Measurements from ENCODE around the gene ARID3C.

ARID3C gene

DNA sequence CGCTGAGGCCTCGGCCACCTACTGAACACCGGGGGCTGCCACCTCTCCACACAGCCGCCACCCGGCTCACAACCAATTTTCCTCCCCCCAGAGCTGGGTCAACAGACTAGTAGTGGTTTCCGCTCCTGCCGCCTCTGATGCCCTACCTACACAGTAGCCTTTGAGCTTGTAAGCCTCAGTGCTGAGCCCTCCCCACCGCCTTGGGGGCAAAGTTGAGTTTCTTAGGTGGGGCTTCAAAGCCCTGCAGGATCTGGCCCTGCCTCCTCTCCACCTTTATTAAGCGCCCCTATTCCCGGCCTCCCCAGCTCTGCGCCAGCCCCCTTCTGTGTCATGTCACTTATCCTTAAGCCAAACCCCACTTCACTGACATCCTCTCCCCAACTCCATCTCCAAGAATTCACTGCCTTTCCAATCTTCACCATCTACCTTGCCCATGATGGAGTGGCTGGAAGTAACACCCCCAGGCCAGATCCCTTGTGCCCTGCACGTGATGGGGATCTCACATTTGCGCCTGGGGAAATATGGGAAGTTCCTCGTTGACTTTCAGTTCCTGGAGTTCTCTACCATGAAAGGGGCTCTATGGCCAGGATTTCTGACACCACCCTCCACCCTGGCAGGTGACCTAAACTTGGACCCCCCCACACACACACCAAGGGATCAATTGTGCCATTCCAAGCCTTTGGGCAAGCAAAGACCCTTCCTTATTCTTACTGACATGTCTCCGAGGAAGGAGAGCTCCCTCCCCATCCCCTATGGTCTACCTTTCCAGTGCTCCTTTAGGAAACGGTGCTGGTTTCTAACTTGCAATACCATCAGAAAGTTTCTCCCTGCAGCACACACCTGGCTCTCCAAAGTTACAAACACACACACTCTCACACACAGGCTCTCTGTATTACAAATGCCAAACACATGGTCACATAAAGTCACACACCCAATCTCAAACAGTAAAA lies 36.7 kb downstream of the ARID3C start:
- DNase-seq, result no peak

DNA sequence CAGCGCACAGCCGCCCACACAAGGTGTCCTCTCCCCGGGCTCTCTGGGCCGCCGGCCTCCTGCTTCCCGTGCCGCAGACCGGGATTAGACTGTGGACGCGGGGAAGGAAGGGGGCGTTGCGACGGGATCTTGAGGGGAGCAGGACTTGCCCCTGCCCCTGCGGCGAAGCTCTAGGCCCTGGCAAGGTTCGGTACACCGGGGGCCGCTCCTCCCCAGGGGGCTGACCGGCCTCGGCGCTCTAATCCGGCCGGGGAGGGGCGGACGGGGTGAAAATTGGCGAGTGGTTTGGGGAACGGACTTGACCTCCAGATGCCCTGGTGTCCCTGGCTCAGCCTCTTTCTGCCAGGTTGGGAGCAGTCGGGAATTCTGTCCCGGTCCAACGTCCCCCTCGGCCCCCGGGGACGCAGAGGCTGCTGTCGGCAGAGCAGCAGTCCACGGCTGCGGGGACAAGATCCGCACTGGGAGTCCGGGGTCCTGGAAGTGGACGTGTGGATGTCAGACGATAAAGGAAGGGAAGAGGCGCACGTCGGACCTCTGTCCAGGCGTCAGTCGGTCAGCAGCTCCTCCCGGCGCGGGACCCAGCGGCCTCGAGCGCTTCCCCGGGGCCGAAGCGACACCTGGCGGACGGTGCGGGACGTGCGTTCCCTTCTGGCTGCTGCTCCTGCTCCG lies 37.5 kb downstream of the ARID3C start:
- DNase-seq, result peak; percentile 81

DNA sequence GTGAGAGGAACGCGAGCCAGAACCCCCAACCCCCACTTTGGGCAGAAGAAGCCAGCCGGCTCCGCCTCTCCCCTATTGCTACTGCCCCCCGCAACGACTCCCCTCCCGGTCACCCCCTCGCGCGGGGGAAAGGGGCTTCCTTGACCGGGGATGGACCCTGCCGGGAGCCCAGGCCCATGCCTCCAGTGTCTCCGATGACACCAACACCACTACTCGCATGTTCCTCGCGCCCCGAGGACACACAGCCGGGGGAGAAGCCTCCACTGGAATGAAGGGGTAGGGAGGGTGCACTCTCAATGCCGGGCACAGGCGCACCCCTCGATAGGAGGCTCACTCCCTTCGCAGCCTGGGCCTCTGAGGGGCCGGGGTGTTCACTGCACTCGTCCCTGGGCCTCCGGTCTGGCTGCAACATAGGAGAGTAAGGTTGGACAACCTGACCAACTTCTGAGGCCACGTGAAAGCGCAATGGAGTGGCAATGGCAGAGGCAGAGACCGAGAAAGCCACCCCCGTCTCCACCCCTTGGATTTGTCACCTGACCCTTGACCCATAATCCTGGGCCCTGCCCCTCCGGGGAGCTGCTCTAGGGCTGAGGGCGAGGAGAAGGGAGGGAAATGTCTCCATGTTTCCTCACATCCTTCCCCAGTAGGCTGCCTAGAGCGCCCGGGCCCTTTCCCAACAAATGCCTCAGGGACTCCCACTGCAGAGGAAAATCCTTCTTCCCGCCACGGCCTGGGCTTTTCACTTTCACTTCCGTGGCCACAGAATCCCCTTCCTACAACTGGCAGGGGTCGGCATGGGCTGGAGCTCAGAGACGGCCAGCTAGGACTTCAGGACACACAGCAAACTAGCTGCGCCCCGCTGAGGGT lies 38.3 kb downstream of the ARID3C start:
- DNase-seq, result no peak

DNA sequence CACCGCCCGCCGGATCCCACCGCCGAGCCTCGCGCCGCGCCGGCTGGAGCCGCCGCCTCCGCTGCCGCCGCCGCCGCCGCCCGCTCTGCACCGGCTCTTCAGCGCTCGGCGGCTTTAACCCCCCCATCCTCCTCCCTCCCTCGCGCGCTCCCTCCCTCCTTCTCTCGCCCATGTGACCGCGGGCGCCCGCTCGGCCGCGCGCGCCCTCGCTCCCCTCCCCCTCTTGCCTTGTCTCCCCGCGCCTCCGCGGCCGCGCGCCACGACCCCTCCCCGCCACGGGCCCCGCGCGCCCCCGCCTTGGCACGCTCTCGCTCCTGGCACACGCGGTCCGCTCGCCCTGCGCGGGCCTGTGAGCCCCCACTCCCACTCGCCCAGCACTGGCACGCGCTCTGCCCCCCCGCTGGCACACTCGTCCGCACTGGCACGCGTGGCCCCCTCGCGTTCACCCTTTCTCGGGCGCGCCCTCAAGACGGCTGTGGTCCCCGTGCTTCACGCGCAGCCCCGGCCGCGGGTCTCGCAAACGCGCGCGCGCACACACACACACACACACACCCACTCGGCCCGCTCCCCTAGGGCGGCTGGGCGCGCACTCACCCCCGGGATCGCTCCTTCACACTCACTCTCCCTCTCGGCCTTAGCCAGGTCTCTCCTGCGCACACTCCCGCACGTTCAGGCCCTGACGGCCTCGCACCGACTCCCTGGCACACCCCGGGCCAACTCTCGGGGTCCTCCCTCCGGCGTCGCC lies 39.1 kb downstream of the ARID3C start, which contains the start of gene CNTFR:
CNTFR (minus strand) TSS at position 89 of the 745 bp plus-strand sequence. CDS start 20,743 bp downstream, outside the sequence.
- peak; percentile 23 for DNase-seq

DNA sequence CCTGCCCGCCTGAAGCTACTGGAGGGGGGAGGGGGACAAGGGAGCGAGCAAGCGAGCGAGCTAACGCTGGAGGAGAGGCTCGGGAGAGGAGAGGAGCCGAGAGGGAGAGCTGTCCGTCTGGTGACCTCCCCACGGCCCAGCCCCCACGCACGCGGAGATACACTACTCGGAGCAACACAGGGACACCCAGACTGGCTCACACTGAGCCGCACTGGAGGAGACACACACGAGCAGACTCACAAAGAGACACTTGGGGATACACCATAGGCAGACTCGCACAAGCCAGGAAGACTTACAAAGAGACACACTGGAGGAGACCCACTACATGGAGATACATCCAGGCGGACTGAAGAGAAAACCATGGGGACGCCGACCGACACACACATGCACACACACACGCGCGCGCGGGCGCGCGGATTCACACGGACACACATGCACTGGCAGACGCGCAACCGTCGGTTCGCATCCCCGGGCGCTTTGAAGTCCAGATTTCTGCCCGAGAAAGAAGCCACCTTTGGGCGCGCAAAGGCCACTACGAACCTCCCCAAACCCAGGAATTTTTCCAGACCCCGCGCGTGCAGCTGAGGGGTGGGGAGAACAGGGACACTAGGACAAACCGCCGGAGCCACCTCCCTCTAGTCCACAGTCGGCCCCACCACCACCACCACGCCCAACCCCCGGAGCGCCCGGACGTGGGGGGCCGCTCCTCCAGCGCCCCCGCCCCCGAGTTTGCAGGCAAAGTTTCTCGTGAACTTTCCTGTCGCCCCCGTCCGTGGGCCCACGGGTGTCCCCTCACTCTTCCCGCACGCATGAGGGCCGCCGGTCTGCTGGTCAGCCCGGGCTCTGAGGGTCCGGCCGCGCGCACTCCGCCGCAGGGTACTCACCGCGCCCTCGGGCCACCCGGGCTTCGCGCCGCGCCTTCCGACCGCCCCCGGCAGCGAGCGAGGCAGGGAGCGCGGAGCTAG lies 39.9 kb downstream of the ARID3C start:
- no peak for DNase-seq

DNA sequence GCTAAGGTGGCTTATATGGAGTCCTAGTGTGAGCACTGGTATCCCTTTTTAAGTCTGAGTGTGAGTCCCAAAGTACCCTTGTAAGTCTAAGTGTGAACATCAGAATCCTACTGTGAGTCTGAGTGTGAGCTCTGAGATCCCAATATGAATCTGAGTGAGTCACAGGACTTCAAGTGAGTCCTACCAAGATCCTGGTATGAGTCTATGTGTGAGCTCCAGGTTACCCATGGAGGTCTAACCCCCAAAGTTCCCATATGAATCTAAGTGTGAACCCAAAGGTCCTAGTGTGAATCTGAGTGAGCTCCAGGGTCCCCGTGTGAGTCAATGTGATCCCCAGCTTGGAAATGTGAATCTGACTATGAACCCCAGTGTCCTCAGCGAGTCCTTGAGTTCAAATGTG lies 41.6 kb downstream of the ARID3C start:
- DNase-seq, result no peak

DNA sequence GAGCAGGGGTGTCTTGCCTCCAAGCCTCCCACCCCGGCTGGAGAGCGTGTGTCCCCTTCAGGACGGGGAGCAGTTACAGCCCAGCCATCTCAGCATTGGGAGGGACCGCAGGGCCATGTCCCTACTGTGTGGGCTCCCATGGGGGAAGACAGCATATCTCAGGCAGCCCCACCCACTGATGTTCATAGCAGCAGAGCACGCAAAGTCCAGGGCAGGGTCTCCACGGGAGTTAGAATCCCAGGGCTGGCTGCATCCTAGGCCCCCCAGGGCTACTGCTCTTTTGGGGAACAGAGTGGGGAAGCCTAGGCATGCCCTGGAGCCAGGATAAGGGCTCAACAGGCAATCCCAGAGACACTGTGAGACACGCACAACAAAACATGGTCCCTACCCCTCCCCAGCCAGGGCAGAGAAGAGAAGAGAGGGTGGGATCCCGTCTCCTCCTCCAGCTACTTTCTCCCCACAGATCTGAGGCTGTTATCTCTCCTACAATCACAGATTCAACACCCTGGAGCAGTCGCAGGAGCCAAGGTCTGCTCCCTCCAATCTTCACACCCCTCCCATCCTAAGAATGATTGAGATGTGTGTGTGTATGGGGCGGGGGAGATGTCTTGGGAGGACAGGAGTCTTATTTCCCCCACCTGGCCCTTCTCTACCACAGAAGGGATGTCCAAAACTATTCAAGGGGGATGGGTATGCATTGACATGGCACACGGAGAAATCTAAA lies 42.8 kb downstream of the ARID3C start:
- DNase-seq, result no peak

DNA sequence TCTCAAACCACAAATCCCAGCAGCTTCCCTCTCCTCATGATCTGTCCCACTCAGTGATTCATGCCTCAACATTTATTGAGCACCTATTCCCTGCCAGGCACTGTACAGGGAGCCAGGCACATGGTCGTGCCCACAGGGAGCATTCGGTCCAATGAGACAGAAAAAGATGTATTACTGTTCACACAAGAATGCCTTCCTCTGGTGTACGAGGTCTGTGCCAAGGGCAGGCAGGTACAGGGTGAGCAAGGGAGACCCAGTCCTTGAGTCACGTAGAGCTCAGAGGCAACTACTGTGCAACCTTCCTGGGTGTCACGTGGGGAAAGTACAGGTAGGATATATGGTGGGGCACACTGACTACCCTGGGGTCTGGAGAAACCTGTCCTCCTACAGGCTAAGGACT lies 43.9 kb downstream of the ARID3C start:
- no peak for DNase-seq

DNA sequence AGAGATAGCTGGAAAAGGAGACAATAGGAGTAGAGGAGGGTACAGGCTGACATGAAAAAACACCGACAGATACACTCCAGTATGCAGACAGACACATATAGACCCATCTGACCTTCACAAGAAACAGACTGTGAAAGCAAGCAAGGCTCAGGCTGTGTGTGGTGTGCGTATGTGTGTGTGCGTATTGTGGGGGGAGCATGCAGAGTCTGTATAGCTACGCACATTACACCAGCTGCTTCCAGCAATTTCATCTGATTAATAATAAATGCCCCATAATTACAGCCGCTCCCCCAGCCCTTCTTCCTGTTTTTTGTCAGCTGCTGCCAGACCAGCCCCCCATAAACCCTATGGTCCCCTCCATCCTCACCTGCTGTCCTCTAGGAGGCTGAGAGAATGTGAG lies 46.1 kb downstream of the ARID3C start:
- no peak for DNase-seq

DNA sequence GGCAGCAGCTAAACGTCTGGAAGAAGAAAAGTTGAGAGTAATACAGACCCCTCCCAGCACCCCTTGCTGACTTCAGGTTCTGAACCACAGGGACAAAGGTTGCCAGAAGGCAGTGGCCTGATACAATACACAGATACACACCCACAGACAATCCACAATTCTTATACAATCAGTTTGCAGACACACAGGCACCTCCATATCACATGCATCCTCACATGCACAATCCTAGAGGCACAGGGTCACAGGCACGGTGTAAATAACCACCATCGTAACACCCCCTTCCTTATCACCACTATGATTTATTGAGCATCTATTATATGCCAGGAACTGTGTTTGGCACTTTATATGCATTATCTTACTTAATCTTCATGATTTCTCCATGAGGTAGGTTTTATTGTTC lies 47.5 kb downstream of the ARID3C start:
- DNase-seq, result no peak

DNA sequence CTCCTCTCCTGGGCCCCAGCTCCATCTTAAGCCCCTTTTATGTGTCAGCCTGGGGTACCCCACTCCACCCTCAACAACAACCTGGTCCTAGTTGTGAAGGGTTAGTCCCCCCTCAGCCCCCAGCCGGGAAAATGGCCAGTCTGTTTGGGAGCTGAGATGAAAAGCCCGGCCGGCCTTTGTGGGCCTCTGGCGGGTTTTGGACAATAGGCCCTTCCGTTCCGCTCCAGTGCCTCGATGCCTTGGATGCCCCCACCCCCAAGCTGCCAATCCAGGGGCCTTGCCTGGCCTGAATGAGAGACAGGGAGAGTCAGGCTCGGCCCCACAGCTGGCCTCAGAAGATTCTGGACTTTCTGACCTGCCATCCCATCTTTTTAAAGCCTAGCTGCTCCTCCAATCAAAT lies 48.5 kb downstream of the ARID3C start:
- DNase-seq, result no peak

DNA sequence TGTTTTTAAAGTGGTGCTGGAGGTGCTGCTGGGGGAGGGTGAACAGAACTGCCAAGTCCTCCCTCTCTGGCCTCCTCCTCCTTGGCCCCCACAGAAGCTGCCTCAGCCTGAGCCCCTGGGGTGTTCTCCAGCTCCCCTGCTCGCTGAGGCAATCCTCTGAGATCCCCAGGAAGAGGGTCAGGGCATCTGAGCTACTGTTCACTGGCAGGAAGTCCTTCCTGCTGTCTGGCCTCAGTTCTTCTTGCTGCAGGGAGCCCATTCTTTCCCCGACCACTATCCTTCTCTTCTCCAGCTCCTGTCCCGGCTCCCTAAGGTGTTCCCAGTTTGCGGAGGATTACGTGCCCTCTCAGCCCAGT lies 49.1 kb downstream of the ARID3C start:
- DNase-seq, result no peak

DNA sequence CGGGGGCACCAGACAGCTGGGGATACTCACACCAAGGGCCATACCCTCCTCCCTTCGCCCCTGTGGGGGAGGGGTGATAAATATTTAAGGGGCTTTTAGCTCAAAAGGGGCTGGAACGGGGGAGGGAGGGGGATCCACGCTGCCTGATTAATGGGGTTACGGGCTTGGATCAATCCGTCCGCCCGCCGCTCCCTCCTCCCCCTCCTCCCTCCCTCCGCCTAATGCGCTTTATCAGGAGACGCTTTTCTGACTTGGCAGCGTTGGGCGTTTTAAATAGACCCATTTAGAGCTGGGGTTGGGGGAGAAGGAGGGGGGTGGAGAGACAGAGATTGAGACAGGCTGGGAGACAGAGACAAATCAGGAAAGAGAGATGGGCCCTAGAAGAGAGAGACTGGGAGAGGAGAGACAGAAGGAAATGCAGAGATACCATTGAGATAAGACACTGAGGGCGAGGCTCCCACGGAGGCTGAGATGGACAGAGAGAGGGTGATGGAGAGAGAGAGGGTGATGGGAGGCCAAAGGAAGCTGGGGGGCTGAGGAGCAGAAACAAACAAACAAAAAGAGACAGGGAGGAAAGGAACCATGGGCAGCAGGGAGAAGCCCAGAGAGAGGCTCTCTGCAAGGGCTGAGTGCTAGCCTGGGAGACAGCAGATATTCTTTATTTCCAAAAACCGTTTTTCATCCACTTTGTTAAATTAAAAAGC lies 49.6 kb downstream of the ARID3C start:
- no peak for DNase-seq

DNA sequence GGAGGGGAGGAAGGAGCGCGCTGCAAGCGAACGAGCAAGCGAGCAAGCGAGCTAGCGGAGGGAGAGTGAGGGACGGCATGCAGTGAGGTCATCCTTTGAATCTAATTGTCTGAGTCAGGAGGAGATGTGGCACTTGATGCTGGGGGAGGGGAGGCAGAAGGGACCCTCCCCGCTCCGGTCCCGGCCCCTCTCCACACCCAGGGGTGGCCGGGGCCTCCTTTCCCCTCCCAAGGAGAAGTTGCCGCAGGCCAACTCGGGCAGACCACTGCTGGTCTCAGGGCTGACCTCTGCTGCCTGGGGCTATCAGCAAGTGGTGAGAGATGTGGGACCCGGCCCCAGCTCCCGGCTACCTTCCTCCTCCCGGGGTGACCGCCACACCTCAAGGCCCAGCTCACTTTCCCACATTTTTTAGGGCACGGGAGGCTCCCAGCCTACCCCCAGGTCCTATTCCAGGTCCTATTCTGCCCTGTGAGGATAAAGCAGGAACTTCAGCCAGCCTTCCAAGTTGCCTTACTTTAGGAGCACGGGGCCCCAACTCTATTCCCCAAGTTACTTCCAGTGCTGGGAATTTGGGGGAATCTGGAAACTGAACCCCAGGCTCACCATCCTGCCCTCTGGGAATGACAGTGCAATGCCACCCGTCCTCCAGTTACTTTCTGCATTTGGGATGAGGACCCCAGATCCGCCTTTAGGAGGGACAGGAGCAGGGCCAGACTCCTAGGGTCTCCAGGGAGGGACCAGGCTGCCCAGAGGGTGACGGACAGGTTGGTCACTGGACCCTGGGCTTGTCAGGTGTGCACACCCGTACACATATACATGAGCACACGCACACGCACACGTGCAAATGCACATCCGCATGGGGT lies 50.4 kb downstream of the ARID3C start:
- no peak for DNase-seq

DNA sequence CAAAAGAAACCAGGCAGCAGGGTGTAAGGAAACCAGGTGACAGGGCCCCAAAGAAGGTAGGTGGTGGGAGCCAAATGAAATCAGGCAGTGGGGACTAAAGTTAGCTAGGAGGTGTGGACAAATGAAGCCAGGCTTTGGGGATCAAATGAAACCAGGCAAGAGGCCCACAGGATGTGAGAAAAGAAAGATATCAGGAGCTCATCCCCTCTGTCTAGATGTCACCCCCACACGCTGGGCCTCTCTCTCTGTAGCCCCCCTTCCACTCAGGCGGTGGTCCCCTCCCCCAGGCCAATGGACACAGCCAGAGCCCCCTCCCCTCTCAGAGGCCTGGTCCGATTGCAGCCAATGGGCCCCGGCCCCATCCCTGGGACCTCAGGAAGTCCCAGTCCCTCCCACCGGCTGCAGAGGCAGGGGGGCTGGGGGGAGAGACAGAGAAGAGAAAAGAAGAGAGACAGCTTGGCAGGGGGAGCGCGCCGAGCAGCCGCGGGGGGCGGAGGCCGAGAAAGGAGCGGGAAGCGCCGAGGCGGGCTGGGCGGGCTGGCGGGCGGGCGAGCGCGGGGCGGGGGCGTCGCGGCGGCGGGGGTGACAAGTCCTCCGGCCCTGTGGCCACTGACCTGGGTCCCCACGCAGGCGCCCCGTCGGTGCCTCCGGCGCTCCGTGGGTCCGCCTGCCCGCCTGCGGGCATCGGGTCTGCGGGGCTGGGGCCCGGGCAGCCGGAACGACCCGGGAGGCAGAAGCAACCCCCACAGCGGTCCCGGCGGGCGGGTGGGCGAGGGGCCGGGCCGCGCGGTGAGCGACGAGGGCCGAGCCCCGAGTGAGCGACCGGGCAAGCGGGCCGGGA lies 51.2 kb downstream of the ARID3C start:
- no peak for DNase-seq

DNA sequence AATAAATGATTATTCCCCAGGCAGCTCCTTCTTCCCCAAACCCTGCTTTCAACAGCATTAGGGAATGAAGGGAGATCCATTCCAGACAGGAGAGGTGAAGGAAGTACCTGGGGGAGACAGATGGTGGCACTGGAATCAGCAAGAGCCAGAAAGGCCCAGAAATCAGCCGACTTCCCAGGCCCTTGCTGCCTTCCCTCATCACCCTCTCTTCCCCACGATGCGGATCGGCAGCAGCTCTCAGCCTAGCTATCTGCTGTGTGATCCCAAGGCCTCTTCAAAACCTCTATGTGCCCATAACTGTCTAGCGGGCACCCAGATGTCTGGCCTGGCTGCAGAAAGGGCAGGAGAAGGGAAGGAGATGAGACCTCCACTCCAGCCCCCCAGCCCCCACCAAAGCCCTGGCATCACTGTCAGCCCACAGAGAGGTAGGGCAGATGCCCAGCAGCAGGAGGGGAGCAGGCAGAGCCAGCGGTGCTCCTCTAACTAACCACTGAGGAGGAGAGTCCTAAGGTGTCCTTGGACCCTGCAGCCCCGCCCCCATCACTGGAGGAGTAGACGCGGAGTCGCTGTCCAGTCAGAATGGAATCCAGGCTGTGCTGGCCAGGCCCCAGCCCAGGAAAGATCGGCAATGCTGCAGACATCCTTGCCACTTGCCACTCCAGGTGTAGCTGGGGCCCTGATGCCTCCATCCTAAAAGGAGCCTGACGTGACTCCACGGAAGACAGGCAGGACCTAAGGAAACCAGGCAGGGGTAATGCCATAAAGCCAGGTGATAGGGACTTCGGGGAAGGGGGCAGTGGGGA lies 52.1 kb downstream of the ARID3C start:
- no peak for DNase-seq

Data from stimulated activated CD4-positive, alpha-beta T cell treated with anti-CD3 and anti-CD28 coated beads, Interleukin-12 subunit alpha, Interleukin-12 subunit beta, amount 100 ng/mL, for 4 hours (primary cell).